ENCODE measurements around the gene ADAMTSL5.

- TF ChIP-seq CTCF (IDR thresholded peaks at IDR 0.05; ENCODE audit: low read length): no peak
- TF ChIP-seq EZH2phosphoT487 (IDR thresholded peaks at IDR 0.05; ENCODE audit: low read length): no peak
- no peak for TF ChIP-seq EZH2 (optimal IDR thresholded peaks at IDR 0.05; ENCODE audit: low read depth, low read length)
Observed at GRCh38 chr19:1494115-1494815, 18.6 kb downstream of the ADAMTSL5 start.

All from MM.1S (cell line).